GM21390 (cell line): ENCODE data around the gene GNG2.
A peak's percentile ranks its signal among the peaks of the same experiment; 100 is the strongest.

Experiments
- ATAC-seq: cut with Tn5 transposase; IDR thresholded peaks from one replicate; pipeline ENCODE4 v1.9.1; 2021; ENCODE audit not compliant: unreplicated experiment

Gene GNG2

GRCh38 chr14:51989293-51990234 is 129.2 kb downstream of the GNG2 start, which contains the start of gene RTRAF:
Gene RTRAF (plus strand): TSS chr14:51989546. CDS start chr14:51989640, 94 bp downstream.
- peak; percentile 92 for ATAC-seq

- ATAC-seq, result no peak
Measured at GRCh38 chr14:51990488-51990887, 130.1 kb downstream of the GNG2 start.

DNA sequence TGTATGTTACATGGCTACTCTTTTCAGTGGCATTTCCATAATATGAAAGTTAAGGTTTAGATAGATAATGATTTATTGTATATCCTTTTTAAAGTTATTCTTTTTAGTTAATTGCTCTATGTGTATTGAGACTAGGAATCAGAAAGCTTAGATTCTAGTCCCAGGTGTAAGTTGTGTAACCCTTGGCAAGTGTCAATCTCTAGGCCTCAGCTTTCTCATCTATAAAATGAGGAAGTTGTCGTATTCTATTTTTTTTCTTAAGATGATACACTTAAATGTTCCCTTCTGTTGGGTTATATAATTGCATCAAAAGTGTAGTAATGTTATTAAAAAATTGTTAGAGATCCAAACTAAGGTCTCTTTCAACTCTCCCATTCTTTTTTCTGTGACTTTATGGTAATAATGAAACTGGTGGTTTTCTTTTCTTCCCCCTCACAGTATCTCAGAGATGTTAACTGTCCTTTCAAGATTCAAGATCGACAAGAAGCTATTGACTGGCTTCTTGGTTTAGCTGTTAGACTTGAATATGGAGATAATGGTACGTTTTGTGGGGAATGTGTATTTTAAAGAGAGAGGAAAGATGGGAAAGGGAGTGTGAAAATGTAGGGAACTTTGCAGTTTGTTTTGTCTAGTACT is 133.0 kb downstream of the GNG2 start:
- no peak for ATAC-seq

DNA sequence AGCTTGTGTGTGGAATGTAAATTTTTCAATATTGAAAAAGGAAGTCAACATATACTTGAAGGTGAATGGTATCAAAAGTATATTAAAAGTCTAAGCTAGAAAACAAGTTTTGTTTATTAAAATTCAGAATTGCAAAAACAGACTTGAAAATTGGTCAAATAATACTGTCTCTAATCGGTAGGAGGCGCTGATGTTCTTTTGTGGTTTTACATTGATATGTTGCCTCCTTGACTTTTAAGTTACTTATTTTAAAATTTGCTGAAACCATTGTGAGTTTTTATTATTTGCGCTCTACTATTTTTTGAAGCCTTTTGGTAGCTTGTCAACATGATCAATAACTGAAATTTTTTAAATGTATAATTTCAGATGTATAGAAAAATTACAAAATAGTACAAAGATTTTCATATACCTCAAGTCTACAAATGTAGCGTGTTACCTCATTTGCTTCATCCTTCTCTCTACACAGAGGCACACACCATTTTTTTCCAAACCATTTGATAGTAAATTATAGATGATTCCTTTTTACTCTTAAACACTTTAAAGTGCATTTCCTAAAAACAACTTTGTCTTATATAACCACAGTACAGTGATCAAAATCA is 135.8 kb downstream of the GNG2 start:
- no peak for ATAC-seq

DNA sequence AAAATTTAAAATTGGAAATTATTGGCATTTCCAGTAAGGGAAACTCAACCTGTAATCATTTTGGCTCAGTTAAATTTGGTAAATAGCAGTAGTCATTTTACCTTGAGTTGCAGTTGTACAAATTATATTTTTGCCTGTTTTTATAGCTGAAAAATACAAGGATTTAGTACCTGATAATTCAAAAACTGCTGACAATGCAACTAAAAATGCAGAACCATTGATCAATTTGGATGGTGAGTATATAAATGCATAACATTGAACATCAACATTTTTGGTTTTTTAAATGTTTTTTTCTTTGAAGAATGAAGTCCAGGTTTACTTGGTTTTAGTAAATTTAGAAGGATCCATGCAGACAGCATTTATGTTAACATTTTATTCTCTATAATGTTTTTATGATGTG is 137.9 kb downstream of the GNG2 start:
- ATAC-seq, result no peak

- no peak for ATAC-seq
Measured at GRCh38 chr14:51999084-51999483, 138.7 kb downstream of the GNG2 start.

DNA sequence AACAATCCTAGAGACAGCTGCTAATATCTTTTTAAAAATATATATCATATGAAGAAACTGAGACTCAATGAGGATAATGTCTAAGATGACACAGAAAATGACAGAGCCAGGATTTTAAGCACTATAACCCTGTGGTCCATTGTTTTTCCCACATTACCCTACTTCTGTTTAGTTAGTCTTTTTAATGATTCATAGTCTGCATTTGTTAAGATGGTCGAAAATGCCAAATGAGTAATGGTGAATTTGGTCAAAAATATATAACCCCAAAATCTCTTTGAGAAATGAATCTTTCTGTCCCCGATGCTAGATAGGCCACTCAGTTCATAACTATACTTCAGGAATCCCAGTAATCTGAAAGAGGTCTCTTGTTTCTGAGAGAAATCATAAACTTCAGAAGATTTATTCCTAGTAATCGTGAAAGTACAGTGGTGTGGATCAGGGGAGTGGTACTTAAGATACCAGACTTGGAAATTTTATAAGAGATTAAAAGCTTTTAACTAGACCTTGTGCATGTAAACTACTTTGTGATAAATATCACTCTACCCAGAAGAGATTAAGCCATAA is 139.7 kb downstream of the GNG2 start:
- ATAC-seq, result no peak

- ATAC-seq, result no peak
Measured at GRCh38 chr14:52000696-52001095, 140.3 kb downstream of the GNG2 start.

- ATAC-seq, result no peak
Measured at GRCh38 chr14:52002542-52002941, 142.1 kb downstream of the GNG2 start.

- ATAC-seq, result no peak
Measured at GRCh38 chr14:52003324-52003723, 142.9 kb downstream of the GNG2 start.

- no peak for ATAC-seq
Measured at GRCh38 chr14:52005625-52006024, 145.2 kb downstream of the GNG2 start.

DNA sequence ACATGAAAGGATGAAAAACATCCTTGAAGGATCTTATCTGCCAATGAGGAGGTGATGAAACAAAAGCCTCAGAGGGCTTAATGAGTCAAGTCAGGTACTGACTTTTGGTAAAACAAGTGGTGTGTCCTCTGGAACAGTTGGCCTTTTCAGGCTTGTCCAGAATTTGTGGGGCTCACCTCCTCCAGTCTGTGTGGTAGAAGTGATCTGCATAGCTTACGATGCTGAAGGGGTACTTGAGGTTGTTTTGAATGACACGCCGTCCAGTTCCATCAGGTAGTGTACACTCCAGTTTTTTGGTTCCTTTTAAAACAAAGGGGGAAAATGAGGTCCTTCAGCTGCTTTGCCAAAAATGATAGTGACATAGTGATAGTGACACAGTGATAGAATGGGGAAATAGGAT is 145.9 kb downstream of the GNG2 start:
- ATAC-seq, result no peak

DNA sequence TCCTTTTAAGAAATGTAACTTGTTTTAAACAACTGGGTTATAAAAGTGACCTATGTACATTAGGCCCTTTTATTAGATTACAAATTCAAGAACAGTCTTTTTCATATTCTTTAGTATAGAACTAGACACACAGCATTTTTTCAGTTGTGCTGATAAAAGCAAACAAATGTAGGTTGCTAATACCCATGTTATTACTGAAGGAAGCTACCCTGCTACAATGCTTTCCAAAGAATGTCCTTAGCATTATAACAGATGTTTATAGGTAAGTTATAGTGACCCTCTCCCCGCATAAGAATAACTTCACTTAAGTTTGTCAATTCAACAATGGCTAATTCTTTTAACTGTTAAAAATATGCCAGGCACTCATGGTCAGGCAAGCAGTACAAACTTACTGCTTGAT is 146.8 kb downstream of the GNG2 start:
- no peak for ATAC-seq

DNA sequence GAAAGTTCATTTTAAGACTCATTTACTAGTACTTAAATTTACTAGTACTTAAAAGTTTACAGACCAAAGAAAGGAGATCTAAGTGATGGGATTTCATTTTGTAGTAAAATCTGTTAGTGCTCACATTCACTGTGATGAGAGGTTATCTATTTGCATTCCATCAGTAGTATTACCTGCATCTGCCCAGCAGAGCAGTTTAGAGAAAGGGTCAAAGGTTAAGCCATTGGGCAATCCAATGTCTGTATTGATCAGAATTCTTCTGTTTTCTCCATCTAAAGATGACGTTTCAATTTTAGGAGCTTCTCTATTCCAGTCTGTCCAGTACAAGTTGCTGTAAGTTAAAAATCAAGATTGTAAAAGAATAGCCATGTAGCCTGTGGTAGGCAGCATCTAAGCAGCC is 147.2 kb downstream of the GNG2 start:
- no peak for ATAC-seq

DNA sequence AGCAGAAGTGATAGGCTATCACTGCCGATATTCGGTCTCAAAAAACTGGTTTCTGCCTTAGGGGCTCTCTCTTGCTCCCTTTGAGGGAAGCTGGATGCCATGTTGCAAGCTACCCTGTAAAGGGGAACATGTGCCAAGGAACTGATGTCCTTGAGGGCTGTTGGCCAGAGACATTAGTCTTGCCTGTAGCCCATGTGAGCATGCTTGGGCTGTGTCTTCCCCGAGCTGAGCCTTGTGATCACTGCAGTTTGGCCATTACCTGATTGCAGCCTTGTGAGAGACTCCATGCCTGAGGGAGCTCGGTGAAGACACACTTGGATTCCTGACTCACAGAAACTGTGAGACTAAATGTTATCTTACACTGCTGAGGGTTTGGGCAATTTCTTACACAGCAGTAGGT is 147.7 kb downstream of the GNG2 start:
- no peak for ATAC-seq

DNA sequence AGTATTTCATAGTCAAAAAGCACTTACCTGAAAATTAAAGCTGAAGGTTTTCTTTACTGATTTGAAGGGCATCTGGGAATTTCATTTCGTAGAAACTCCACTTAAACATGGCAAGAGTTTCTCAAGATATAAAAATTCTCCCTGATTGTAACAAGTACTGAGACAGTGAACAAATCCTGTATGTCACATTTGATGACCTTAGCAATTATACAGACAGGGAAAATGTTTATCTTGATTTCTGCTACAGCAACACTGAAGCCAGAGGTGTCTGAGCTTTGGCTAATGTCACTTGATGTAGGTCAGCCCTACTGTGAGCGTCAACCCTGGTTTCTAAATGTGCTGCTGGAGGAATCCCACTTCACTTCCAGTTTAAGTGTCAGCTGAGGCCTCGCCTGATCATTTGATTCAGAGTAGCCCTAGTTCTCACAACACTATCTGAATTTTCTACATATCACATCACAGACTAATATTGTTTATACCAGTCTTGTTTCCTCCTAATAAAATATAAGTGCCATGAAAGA is 149.8 kb downstream of the GNG2 start:
- no peak for ATAC-seq

DNA sequence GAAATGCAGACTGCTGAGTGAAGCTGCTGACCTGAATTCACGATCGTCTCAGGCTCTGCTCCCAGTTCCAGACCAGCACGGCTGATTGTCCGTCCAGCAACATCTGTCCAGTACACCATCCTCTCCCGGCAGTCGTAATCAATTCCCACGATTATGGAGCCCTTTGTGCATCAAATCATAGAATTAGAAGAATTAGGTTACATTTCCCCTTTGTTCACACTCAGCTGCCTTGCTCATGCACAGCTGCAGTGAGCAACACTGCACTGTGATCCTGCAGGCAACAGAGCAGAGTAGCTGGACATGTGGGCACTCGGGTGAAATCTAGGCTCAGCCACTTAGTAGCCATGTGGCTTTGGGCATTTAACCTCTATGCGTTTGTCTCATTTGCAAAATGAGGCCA is 151.1 kb downstream of the GNG2 start:
- no peak for ATAC-seq

DNA sequence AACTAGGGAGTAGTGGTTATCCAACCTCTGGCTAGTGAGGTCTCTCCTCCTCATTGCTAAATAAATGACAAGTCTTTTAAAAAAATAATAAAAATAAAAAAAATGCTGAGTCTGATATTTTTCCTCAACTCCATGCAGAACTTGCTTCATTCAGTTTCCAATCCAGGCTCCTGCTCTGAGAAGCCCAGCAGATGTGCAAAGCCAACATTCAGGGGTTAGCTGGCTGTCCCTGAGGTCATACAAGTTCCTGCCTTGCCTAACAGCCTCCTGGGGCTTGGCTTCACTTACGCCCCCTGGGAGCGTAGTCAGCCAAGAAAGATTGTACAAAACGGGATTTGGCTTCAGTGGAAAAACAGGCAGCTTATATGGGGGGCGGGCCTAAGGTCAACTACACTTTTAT is 152.2 kb downstream of the GNG2 start:
- no peak for ATAC-seq

- no peak for ATAC-seq
Measured at GRCh38 chr14:52013984-52014600, 153.7 kb downstream of the GNG2 start.

DNA sequence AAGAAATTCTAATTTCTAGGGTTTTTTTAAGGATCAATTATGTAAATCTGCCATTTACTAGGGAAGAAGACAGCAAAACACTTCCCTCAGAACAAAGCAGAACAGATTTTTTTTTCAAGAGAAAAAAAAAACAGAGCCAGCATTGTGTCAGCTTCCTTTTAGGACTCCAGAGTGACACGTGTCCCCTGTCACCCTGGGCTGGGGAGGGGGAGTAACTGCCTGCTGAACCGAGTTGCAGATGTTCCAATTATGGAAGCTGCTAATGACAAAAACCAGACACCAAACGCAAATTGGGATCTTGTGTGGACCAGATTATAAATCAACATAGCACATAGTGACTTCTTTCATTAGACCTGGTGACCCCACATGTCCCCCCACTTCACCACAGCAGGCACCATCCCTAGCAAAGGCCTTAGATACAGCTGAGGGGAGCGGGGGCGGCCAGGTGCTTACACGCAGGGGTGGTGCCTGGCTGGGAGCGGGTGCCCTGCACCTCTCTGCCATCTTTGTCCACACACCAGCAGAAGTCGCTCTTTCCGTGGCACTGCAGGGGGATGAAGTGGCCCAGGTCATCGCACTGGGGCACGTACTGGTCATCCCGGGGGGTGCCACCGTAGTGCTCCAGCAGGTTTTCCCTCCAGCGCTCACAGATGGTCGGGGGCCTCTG is 154.3 kb downstream of the GNG2 start:
- no peak for ATAC-seq
